Activated T-helper 1 cell treated with anti-CD3 and anti-CD28 coated beads, Interleukin-12 subunit alpha, Interleukin-12 subunit beta, Interleukin-2, Interleukin-4 antibody, amounts not matched to agents 30 ng/mL and 10 ng/mL and 1 ng/mL, durations not matched to agents 14 hours and 24 hours and 36 hours (primary cell): ENCODE results near the gene TSPAN11. TPM values are rescaled to one million over a fixed set of nuclear protein-coding genes. Genes with fewer than 3 reads are reported as not detected.
"Not testable (repeated sequence)": the region's sequence is repeated elsewhere in the genome, so short reads cannot be mapped to it uniquely, and the experiment has no call there.

ENCODE experiments used
- DNase-seq: peaks from one replicate; pipeline ENCODE4 v3.0.0; 2021; ENCODE audit warnings: low spot score
- H3K27ac Mint-ChIP-seq: one replicate; pipeline ENCODE4 v1.8.0; 2021; ENCODE audit warnings: mild to moderate bottlenecking, mixed read lengths
- H3K27me3 Mint-ChIP-seq: one replicate; pipeline ENCODE4 v1.8.0; 2022; ENCODE audit warnings: mild to moderate bottlenecking, moderate library complexity, mixed read lengths; ENCODE audit not compliant: insufficient read depth
- H3K36me3 Mint-ChIP-seq: one replicate; pipeline ENCODE4 v1.8.0; 2021; ENCODE audit warnings: low read depth, mixed read lengths
- H3K4me1 Mint-ChIP-seq: one replicate; pipeline ENCODE4 v1.8.0; 2021; ENCODE audit warnings: low read depth, mixed read lengths
- H3K4me3 Mint-ChIP-seq: one replicate; pipeline ENCODE4 v1.8.0; 2021; ENCODE audit warnings: mild to moderate bottlenecking, moderate library complexity, mixed read lengths
- H3K9me3 Mint-ChIP-seq: one replicate; pipeline ENCODE4 v1.8.0; 2021; ENCODE audit warnings: mixed read lengths
- intact Hi-C: fragments of 100-400 bp; cut with micrococcal nuclease; formaldehyde crosslinking; loops from one replicate; pipeline ENCODE4 v1.15.1; 2024
- total RNA-seq: library from RNA; stranded (reverse); gene quantifications from 2 replicates; pipeline ENCODE4 v1.2.3, GENCODE V29; 2022

TSPAN11 gene
- total RNA-seq, 1 donor from 2014 or later: not detected

DNA sequence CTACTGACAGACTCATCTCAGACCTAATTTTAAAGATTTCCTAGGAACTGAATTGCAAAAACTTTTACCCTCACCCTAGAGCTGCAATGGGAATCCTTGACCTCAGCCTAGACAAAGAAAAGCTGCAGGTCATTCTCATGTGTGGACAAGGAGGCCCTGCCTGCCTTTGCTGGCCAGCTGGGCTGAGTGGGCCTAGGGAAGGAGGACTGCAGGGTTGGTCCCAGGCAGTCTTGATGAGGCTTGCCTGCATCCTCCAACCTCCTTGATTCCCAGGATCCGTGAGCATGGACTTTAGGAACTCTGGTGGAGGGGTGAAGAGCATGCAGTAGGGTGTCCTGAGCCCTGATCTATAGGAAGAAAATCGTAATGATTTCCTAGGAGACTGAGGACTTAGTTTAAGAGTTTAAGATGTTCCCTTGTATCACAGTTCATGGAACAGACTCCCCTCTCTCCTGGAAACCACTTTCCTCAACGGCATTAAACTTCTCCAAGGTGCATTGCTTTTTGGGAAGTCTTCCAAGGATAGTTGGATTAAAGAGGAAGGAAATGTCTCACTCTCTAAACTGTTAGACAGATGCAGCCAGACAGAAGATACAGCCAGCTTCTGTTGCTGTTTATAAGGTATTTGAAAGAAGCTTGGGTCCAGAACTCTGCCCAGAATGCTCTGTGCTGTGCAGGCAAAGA lies 91.7 kb downstream of the TSPAN11 start:
- H3K4me1 Mint-ChIP-seq: no peaks in the 10 kb centered on the region
- no peak overlapping the region for H3K27ac Mint-ChIP-seq
- H3K36me3 Mint-ChIP-seq: no peaks in the 10 kb centered on the region
- peaks cover 3% of the 10 kb centered on the region for H3K27me3 Mint-ChIP-seq
- no peaks in the 10 kb centered on the region for H3K9me3 Mint-ChIP-seq
- intact Hi-C loops: no loop called here
- no peak overlapping the region for H3K4me3 Mint-ChIP-seq
- DNase-seq: no peak

DNA sequence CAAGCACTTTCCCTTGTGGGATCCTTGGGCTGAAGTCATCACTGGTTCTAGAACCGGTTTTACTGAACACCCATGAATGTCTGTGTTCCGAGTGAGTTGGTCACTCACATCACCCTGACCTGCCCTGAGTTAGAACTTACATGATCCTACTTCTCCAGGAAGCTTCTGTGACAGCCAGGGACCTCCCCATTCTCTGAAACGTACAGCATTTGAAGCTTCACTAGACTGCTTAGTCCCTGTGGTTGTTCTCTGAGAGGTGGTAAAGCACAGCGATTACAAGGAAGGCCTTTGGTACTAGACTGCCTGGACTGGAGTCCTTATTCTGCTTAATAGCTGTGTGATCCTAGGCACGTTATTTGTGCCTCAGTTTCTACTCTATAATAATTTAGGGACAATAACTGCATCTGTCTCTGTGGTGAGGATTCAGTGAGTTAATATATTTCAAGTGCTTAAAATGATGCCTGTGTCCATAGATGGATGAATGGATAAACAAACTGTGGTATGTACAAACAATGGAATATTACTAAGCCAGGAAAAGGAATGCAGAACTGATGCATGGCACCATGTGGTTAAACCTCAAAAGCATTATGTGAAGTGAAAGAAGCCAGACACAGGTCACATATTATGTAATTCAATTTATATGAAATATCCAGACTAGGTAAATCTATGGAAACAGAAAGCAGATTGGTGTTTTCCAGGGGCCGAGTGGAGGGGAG lies 92.4 kb downstream of the TSPAN11 start:
- peaks cover 7% of the 10 kb centered on the region for H3K27me3 Mint-ChIP-seq
- H3K27ac Mint-ChIP-seq: no peak overlapping the region
- no peak for DNase-seq
- no peaks in the 10 kb centered on the region for H3K9me3 Mint-ChIP-seq
- no peaks in the 10 kb centered on the region for H3K36me3 Mint-ChIP-seq
- H3K4me1 Mint-ChIP-seq: no peaks in the 10 kb centered on the region
- no peak overlapping the region for H3K4me3 Mint-ChIP-seq
- intact Hi-C loops: no loop called here

DNA sequence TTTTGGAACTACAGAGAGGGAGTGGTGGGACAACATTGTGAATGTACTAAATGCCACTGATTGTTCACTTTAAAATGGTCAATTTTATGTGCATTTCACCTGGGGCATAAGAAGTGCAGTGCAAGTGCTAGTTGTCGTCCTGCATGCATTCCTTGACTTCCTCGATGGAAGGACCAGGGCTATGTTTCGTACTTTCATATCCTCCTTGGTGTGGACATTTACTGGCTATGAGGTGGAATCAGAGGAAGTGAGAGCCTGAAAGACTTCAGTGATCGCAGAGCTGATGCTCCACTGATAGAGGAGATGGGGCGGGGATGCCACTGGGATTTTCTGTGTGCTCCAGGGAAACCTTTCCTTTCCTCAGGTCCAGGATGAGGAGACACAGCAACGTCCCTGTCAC lies 93.0 kb downstream of the TSPAN11 start:
- no peak for DNase-seq
- intact Hi-C loops: no loop called here
- Mint-ChIP-seq H3K27me3 (peaks cover 7% of the 10 kb centered on the region), H3K4me1 (no peaks in the 10 kb centered on the region), H3K36me3 (no peaks in the 10 kb centered on the region), H3K4me3 (no peak overlapping the region), H3K9me3 (no peaks in the 10 kb centered on the region), H3K27ac (no peak overlapping the region)

DNA sequence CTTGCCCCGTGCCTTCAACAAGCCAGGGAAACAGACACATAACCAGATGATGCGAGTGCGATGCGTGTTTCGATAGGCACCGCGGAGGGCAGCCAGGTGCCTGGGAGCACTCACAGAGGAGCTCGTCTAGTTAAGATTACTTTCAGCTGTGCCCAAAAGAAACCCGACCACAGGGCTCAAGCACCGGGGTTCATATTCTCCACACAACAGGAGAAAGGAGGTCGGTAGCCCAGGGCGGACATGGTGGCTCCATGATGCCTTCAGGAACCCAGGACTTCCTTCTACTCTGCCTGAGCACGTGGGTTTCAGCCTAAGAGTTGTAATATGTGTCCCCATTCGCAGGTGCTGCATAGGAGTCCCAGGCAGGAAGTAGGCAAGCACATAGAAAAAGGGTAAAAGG lies 93.4 kb downstream of the TSPAN11 start:
- no peak overlapping the region for H3K4me3 Mint-ChIP-seq
- DNase-seq: no peak
- H3K9me3 Mint-ChIP-seq: no peaks in the 10 kb centered on the region
- no peaks in the 10 kb centered on the region for H3K4me1 Mint-ChIP-seq
- H3K27ac Mint-ChIP-seq: no peak overlapping the region
- H3K36me3 Mint-ChIP-seq: no peaks in the 10 kb centered on the region
- intact Hi-C loops: no loop called here
- H3K27me3 Mint-ChIP-seq: peaks cover 7% of the 10 kb centered on the region

DNA sequence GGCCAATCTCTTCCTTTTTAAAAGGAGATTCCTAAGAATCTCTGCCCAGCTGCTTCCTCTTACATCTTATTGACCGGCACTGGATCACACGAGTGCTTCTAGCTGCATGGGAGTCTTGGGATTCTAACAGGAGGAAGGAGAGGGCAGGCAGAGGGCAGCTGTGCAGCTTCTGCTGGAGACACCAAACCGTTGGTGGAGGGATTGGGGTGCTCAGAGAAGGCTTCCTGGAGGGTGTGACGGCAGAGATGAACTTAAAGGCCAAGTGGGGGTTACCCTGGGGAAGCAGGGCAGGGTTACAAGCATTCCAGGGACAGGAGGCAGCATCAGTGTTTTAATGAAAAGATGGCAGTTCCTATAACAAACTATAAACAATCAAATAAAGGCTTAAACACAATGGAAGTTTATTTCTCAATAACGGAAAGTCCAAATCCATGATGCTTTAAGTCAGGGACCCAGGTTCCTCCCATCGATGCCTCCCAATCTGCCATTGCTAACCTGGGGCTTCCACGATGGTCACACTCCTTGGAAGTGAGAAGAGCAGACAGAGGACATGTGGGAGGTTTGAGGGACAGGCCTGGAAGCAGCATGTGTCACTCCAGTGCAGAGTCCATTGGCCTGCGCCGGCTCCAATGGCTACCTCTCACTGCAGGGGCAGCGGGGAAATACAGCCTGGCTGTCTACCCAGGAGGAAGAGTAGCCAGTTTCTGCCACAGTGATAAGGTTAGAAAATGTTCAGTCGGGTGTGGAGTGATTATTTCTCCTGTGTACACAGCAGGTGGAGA lies 94.0 kb downstream of the TSPAN11 start:
- Mint-ChIP-seq H3K27me3 (peaks cover 7% of the 10 kb centered on the region), H3K27ac (no peak overlapping the region), H3K9me3 (peaks cover under 1% of the 10 kb centered on the region), H3K4me3 (no peak overlapping the region), H3K4me1 (no peaks in the 10 kb centered on the region), H3K36me3 (no peaks in the 10 kb centered on the region)
- no peak for DNase-seq
- intact Hi-C loops: no loop called here

DNA sequence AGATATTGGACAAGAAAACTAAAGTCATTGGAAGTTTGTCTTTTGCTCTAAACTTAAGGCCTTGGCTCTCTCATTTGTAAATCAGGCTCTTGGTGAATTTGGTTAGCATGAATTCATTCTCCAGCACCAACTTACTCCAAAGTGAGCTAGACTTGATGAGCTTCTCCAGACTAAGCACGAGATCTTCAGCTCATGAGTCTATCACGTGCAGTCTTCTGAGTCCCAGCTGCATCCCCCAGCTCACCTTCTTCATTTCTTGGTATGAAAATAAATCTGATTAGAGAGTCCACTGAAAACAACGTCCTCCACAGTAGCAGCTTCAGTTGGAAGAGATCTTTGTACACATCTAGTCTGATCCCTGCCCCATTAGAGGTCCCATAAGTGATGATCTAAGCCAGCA lies 94.6 kb downstream of the TSPAN11 start:
- H3K27ac Mint-ChIP-seq: no peak overlapping the region
- intact Hi-C loops: no loop called here
- no peaks in the 10 kb centered on the region for H3K4me1 Mint-ChIP-seq
- DNase-seq: no peak
- H3K36me3 Mint-ChIP-seq: no peaks in the 10 kb centered on the region
- peaks cover 10% of the 10 kb centered on the region for H3K27me3 Mint-ChIP-seq
- peaks cover 3% of the 10 kb centered on the region for H3K9me3 Mint-ChIP-seq
- no peak overlapping the region for H3K4me3 Mint-ChIP-seq

DNA sequence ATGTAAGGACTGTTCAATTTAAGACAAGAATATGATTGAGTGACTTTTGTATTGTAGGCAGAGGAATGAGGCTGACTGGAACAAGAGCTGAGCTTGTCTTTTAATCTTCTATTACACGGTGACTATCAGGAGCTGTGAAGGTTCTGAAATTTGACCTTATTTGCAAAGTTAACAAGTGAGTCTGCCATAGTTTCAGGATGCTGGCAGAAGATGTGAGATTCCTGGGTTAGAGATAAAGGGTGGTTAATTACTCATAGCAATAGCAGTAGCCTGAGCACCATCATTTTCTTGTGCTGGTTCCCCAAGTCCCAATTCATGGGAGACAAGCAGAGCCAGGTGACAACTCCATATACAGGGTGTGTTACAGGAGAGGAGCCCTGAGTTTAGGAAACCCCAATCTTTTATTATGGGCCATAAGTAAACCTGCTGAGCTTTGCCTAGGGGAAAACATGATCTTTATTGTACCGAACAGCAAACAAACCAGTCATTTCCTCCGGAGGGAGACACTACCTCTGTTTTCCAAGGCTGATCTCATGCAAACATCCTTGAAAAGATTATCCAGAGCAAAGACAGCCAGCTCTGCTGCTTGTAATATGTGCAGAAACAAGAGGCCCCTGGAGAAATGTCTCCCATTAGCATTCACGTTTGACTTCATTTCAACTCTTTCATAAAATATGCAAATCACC lies 95.4 kb downstream of the TSPAN11 start:
- Mint-ChIP-seq H3K9me3 (peaks cover 3% of the 10 kb centered on the region), H3K27ac (no peak overlapping the region), H3K27me3 (peaks cover 10% of the 10 kb centered on the region), H3K36me3 (no peaks in the 10 kb centered on the region), H3K4me1 (no peaks in the 10 kb centered on the region), H3K4me3 (no peak overlapping the region)
- intact Hi-C loops: no loop called here
- no peak for DNase-seq

DNA sequence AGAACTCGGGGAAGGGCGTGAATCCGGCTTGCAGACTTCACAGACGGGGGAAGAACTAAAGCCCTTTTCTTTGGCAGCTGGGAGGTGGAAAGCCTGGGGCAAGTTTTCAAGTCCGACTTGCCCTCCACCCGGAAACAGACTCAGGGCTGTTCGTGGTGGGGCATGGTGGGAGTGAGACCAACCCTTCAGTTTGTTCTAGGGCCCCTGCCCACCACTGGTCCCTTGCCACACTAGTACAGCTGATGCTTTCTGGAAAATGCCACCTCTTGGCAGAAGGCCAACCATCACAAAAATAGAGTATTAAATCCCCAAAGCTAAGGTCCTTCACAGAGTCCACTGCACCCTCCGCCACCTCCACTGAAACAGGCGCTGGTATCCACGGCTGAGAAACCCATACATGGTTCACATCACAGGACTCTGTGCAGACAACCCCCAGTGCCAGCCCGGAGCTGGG lies 96.8 kb downstream of the TSPAN11 start:
- no peak for DNase-seq
- peaks cover 3% of the 10 kb centered on the region for H3K9me3 Mint-ChIP-seq
- no peak overlapping the region for H3K4me3 Mint-ChIP-seq
- H3K4me1 Mint-ChIP-seq: no peaks in the 10 kb centered on the region
- peaks cover 7% of the 10 kb centered on the region for H3K27me3 Mint-ChIP-seq
- no peaks in the 10 kb centered on the region for H3K36me3 Mint-ChIP-seq
- no peak overlapping the region for H3K27ac Mint-ChIP-seq
- intact Hi-C loops: no loop called here

DNA sequence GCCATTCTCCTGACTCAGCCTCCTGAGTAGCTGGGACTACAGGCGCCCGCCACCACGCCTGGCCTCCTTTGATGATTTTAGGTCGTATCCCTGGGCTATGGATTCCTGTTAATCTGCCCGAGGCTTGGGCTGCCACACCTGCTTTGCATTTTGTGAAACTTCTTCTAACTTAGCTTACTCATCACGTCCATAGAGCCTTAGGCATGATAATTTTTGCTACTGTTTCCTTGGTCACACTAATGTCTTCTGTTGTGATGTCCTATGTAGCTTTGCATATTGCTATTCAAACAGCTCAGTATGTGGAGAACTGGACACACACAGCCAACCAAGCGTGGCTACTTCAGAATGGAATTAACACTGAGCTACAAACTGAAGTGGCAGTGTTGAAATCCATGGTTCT lies 99.7 kb downstream of the TSPAN11 start:
- Mint-ChIP-seq H3K27me3 (peaks cover 13% of the 10 kb centered on the region), H3K27ac (no peak overlapping the region), H3K9me3 (peaks cover 3% of the 10 kb centered on the region), H3K4me1 (no peaks in the 10 kb centered on the region), H3K36me3 (no peaks in the 10 kb centered on the region), H3K4me3 (no peak overlapping the region)
- intact Hi-C loops: no loop called here
- DNase-seq: no peak

DNA sequence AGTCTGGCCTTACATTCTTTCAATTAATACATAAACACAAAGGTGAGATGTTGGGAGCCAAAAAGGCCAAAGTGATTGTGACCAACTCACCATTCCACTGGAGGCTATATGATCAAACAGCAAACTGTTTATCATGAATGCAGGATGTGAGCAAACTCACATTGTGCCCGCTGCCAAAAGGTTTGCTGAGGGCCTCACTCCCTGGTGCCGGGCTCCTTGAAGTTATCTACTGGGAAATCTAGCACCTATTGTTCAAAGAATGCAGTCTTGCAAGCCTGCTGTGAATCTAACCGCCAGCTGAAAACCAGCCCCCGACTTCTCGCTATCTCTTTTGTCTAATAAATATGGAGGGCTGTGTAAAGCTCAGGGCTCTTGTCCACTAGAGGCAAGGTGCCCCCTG lies 100.5 kb downstream of the TSPAN11 start:
- H3K4me3 Mint-ChIP-seq, DNase-seq, intact Hi-C loops, H3K4me1 Mint-ChIP-seq, H3K27ac Mint-ChIP-seq, H3K9me3 Mint-ChIP-seq, H3K36me3 Mint-ChIP-seq: not testable (repeated sequence)
- H3K27me3 Mint-ChIP-seq: peaks cover 13% of the 10 kb centered on the region

DNA sequence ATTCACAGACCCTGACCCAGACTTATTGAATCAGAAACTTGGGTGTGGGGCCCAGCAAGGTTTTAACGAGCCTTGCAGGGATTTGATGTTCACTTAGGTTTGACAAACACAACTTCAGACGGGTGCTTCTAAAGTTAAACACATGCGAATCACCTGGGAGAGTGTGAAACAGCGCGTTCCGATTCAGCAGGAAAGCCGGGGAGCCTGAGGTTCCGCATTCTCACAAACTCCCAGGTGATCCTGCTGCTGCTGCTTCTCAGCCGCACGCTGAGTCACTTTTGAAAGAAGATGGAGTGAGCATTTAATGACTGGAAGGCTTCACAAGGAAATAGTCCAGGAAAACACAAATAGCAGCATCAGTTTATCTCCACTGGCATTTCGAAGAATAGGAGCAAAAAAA lies 102.9 kb downstream of the TSPAN11 start:
- H3K36me3 Mint-ChIP-seq: no peaks in the 10 kb centered on the region
- H3K4me1 Mint-ChIP-seq: no peaks in the 10 kb centered on the region
- no peak overlapping the region for H3K4me3 Mint-ChIP-seq
- peaks cover 9% of the 10 kb centered on the region for H3K27me3 Mint-ChIP-seq
- intact Hi-C loops: no loop called here
- DNase-seq: no peak
- H3K9me3 Mint-ChIP-seq: peaks cover 3% of the 10 kb centered on the region
- no peak overlapping the region for H3K27ac Mint-ChIP-seq

DNA sequence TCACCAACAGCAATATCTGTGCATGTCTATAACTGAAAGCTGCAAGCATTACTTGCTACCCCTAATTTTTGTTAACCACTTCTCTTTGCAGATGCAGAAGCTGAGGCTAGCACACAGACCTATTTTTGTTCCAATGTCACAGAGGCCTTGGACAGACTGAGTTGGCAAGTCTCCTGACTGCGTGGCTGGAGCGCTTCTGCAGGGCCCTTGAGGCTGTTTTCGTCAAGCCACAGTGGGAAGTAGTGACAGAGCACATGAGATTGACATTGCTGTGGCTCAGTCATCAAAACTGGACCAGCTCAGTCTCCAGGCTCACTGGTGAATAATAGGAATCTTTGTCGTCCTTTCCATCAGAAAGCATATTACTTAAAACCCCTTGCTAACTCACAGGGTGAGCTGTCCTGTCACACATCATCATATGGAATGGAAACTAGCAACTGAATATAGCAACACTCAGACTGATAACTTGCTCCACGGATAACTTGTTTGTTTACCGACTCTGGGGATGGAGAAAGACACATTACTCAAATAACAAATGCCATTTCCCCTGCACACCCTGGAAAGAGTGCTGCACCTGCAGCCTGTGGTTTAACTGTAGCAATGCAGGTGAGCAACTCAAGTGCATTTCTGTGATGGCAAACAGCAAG lies 103.5 kb downstream of the TSPAN11 start:
- Mint-ChIP-seq H3K9me3 (peaks cover 3% of the 10 kb centered on the region), H3K36me3 (no peaks in the 10 kb centered on the region), H3K4me3 (no peak overlapping the region), H3K4me1 (no peaks in the 10 kb centered on the region), H3K27me3 (peaks cover 9% of the 10 kb centered on the region), H3K27ac (no peak overlapping the region)
- intact Hi-C loops: no loop called here
- no peak for DNase-seq
